ENCODE measurements around the gene IPO11.
A peak's percentile ranks its signal among the peaks of the same experiment; 100 is the strongest.

The IPO11 gene

GRCh38 chr5:62431735-62432620 lies 19.4 kb downstream of the IPO11 start:
- DNase-seq (ENCODE audit: low read depth, low spot score): no peak
- H3K4me3 ChIP-seq (ENCODE audit: low read length): no peak overlapping the region

- H3K4me3 ChIP-seq (ENCODE audit: low read length): no peak overlapping the region
- no peak for DNase-seq (ENCODE audit: low read depth, low spot score)
Measured at GRCh38 chr5:62432621-62433064, 20.1 kb downstream of the IPO11 start.

GRCh38 chr5:62448528-62448927 lies 36.0 kb downstream of the IPO11 start:
- no peak for DNase-seq (ENCODE audit: low read depth, low spot score)
- no peak overlapping the region for H3K4me3 ChIP-seq (ENCODE audit: low read length)

GRCh38 chr5:62450259-62450658 lies 37.7 kb downstream of the IPO11 start:
- no peak overlapping the region for H3K4me3 ChIP-seq (ENCODE audit: low read length)
- DNase-seq (ENCODE audit: low read depth, low spot score): no peak

- DNase-seq (ENCODE audit: low read depth, low spot score): no peak
- H3K4me3 ChIP-seq (ENCODE audit: low read length): no peak overlapping the region
Measured at GRCh38 chr5:62457071-62457470, 44.5 kb downstream of the IPO11 start.

DNA sequence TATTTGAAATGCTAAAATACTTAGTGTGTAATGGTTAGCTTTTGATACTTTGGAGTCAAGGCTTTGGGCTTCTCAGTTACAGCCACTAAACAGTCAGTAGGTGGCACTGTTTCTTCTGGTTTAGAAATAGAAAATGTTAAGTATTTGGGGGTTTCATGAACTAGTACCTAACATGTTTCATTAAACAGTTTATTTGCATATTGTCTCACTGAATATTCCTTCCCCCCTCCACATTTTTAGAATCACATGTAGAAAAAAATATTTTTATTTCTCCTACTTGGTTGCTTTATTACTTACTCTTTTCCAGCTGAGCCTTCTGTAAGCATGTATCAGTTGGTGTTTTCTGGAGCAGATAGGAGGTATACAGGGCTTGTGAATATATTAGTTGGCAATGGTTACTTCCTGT lies 48.0 kb downstream of the IPO11 start:
- DNase-seq (ENCODE audit: low read depth, low spot score): peak; percentile 34
- no peak overlapping the region for H3K4me3 ChIP-seq (ENCODE audit: low read length)

- no peak overlapping the region for H3K4me3 ChIP-seq (ENCODE audit: low read length)
- no peak for DNase-seq (ENCODE audit: low read depth, low spot score)
Measured at GRCh38 chr5:62461561-62461960, 49.0 kb downstream of the IPO11 start.

DNA sequence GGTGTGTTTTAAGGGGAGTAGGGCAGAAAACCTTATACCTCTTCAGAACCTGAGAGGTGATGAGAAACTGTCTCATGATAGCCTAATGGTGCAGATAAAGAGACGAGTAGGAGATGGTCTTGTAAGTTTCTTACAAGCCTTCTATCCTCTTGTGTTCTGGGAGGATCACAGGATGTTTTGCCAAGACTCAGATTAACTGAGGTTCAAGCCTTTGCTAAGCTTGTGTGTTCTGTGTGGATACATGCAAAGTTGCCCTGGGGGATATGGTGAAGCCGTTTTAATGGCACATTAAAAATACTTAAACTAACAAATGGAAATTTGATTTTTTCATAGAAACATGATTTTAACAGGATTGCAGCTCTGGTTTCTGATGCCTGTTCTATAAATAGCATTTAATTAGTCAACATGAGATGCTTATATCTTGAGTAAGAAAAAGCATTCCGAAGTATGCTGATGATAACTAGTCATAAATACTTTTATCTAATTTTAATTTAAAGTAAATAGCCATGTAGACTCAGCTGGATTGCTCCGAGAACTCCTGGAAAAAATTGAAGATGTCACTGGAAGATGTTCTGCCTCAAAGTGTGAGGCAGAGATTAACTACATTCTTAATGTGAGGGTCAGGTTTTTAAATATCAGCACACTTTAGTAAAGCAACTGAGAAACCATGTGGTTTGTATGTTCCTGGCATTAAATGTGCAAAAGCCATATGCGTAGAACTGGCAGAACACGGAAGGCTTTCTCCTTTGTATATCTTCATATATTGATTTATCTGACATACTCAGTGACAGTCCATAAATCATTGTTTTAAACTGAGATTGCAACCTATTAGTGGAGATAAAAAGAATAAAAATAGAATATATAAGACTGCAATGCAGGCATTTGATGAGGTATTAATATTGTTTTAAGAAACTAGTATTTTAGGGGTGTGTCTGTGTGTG lies 53.7 kb downstream of the IPO11 start:
- no peak overlapping the region for H3K4me3 ChIP-seq (ENCODE audit: low read length)
- no peak for DNase-seq (ENCODE audit: low read depth, low spot score)

DNA sequence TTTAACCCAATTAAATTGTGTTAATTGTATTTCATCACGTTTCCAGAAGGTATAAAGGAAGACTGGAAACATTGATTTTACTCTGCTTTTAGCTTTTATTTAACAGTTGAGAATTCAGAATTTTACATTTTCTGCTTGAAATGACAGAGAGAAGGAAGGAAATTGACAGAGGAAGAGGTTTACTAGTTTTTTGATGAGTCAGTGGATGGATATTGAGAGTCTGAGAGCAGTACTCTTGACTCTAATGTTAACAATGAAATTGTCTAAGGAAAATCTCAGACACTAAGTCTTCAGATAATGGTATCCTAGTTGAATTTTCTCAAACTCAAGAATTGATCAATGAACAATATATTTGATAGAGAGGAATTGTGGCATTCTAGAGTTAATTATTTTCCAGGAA lies 60.6 kb downstream of the IPO11 start:
- DNase-seq (ENCODE audit: low read depth, low spot score): no peak

GRCh38 chr5:62475072-62475471 lies 62.5 kb downstream of the IPO11 start:
- DNase-seq (ENCODE audit: low read depth, low spot score): no peak
- H3K4me3 ChIP-seq (ENCODE audit: low read length): no peak overlapping the region

More for the DNA sequence above, 60.6 kb downstream of the IPO11 start:
- H3K4me3 ChIP-seq (ENCODE audit: low read length): no peak overlapping the region

- no peak overlapping the region for H3K4me3 ChIP-seq (ENCODE audit: low read length)
- no peak for DNase-seq (ENCODE audit: low read depth, low spot score)
Measured at GRCh38 chr5:62477801-62478200, 65.2 kb downstream of the IPO11 start.

DNA sequence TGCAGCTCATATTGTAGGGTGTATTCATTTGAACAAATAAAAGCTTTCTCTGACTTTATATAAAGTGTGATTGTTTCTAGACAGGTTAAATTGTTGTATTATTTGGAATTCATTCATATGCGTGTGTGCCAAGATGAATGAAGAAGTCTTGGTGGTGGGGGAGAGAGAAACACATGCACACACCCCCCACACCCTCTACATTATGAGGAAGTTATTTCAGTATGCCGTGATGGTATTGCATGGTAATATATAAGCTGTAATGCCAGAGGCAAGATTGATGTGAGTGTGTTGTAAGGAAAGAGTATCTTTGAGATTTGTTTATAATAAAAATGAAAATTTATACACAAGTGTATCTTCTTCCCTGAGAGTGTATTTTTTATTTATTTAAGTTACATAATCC lies 71.0 kb downstream of the IPO11 start:
- no peak for DNase-seq (ENCODE audit: low read depth, low spot score)
- H3K4me3 ChIP-seq (ENCODE audit: low read length): no peak overlapping the region

DNA sequence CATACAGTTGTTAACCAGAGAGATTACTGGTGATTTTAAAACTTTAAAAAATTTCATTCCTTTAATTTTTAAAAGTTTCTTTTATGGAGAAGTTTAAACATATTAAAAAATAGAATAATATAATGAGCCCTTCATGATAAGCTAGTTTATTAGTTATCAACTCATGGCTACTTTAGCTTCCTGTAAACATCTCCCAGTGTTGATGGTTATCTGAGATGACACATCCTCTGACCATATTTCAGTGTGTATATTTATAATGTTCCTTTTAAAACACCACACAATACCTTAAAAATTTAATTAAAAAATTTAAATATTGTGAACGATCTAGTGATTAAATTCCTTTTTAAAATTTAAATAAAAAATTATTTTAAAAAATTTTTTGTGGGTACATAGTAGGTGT lies 74.1 kb downstream of the IPO11 start:
- DNase-seq (ENCODE audit: low read depth, low spot score): no peak
- no peak overlapping the region for H3K4me3 ChIP-seq (ENCODE audit: low read length)

DNA sequence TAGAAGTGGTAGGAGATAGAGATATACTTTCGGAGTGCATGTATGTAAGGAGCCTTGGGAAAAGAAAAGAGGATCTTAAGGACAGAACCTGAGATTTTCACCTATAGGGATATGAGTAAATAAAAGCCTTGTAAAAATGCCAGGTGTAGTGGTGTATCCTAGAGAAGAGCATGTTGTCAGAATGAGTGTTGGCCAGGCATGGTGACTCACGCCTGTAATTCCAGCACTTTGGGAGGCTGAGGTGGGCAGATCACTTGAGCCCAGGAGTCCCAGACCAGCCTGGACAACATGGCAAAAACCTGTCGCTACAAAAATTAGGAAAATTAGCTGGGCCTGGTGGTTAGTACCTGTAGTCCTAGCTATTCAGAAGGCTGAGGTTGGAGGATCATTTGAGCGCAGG lies 76.0 kb downstream of the IPO11 start:
- H3K4me3 ChIP-seq (ENCODE audit: low read length): no peak overlapping the region
- no peak for DNase-seq (ENCODE audit: low read depth, low spot score)

- no peak overlapping the region for H3K4me3 ChIP-seq (ENCODE audit: low read length)
- DNase-seq (ENCODE audit: low read depth, low spot score): no peak
Measured at GRCh38 chr5:62489471-62489870, 76.9 kb downstream of the IPO11 start.

GRCh38 chr5:62494772-62495171 lies 82.2 kb downstream of the IPO11 start:
- no peak for DNase-seq (ENCODE audit: low read depth, low spot score)

GRCh38 chr5:62496876-62497275 lies 84.3 kb downstream of the IPO11 start:
- H3K4me3 ChIP-seq (ENCODE audit: low read length): no peak overlapping the region

More at GRCh38 chr5:62494772-62495171, 82.2 kb downstream of the IPO11 start:
- no peak overlapping the region for H3K4me3 ChIP-seq (ENCODE audit: low read length)

DNA sequence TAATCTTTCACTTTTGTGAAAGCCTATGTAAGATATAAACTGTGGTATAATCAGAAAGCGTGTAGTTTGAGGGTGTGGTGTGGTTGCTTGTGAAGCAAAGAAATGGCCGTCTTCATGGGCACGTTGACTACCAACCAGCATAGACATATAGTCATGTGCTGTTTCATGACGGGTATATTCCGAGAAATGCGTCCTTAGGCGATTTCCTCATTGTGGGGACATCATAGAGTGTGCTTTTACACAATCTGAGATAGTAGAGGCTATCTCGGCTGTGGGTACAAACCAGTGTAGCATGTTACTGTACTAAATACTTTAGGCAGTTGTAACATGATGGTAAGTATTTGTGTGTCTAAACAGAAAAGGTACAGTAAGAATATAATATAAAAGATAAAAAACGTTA lies 86.4 kb downstream of the IPO11 start:
- no peak overlapping the region for H3K4me3 ChIP-seq (ENCODE audit: low read length)
- no peak for DNase-seq (ENCODE audit: low read depth, low spot score)

More at GRCh38 chr5:62496876-62497275, 84.3 kb downstream of the IPO11 start:
- DNase-seq (ENCODE audit: low read depth, low spot score): no peak

DNA sequence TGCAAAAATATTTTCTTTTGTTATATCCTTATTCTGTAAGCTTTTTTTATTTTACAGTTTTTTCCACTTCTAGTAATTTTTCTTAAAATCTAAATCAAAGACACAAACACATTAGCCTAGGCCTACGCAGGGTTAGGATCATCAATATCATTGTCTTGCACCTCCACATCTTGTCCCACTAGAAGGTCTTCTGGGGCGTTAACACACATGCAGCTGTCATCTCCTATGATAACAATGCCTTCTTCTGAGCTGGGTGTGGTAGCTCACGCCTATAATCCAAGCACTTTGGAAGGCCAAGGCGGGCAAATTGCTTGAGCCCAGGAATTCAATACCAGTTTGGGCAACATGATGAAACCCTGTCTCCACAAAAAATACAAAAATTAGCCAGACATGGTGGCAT lies 87.2 kb downstream of the IPO11 start:
- no peak for DNase-seq (ENCODE audit: low read depth, low spot score)
- H3K4me3 ChIP-seq (ENCODE audit: low read length): no peak overlapping the region

Measured in Jurkat, Clone E6-1 (cell line).